Fibroblast of skin of abdomen (primary cell): ENCODE data around the gene CD96.

Source experiments
- DNase-seq: peaks from one replicate; pipeline ENCODE4 v3.0.0-alpha.2; 2013

The CD96 gene

GRCh38 chr3:111681661-111682426 lies 139.8 kb downstream of the CD96 start:
- DNase-seq, result no peak

DNA sequence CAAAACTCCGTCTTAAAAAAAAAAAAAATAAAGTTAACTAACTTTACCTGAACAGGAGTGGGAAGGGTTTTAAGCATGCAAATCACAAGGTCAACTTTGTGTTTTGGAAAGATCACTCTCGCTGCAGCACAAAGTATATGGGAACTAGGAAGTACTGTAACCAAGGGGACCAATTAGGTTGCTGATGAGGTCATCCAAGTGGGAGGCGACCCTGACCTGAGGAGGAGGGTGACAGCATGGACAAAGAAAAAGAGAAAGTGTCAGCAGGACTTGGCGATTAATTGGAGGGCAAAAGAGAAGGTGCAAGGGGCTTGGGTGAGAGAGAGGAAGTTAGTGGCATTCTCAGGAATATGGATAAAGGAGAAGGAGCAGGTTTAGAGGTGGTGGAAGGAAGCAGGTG lies 142.6 kb downstream of the CD96 start:
- DNase-seq, result no peak

GRCh38 chr3:111688190-111688800 lies 146.3 kb downstream of the CD96 start:
- no peak for DNase-seq

GRCh38 chr3:111690242-111690641 lies 148.2 kb downstream of the CD96 start:
- DNase-seq, result peak; percentile 73

- DNase-seq, result peak; percentile 58
Measured at GRCh38 chr3:111691293-111691909, 149.4 kb downstream of the CD96 start.

DNA sequence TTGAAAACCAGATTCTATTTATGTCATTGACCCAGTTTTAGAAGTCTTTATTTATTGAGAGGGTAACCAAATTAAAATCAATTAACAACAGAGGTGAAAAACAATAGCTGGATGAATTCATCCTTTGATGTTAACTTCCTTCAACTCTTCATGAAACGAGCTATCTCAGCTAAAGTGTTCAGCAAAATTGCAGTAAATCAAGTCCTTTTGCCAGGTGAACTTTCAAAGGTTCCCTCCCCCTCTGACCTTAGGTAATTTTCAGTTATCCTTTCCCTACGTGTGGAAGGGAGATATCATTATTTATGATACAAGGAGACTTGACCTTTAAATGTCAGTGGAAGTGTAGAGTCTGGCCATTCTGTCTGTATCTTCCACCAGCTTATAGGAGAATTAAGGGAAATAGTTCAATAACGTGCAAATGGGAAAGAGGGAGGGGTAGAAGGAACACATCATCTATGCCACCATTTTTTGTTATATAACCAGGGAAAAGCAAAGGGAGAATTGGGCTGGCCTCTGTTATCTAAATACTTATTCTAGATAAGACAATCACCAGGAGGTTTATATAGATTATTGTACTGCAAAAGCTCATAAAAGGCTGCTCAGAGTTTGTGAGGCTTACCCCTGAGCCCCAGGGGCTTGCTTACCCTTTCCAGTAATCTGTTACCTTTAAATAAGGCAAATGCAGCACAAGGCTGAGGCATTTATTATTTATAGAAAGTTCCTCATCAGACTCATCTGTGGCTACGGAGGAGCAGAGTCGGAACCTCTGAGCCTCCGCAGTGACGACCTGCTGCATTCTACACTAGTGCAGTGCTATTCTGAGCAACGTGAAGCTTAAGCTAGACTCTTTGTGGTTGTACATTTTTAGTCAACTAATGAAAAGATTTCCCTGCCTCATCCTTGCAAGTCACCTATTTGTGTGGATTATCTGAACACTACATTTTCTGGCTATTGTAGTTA lies 150.9 kb downstream of the CD96 start:
- no peak for DNase-seq

- no peak for DNase-seq
Measured at GRCh38 chr3:111694471-111694870, 152.5 kb downstream of the CD96 start.

GRCh38 chr3:111695636-111696117 lies 153.7 kb downstream of the CD96 start:
- DNase-seq, result peak; percentile 86

- no peak for DNase-seq
Measured at GRCh38 chr3:111700054-111700453, 158.1 kb downstream of the CD96 start.

DNA sequence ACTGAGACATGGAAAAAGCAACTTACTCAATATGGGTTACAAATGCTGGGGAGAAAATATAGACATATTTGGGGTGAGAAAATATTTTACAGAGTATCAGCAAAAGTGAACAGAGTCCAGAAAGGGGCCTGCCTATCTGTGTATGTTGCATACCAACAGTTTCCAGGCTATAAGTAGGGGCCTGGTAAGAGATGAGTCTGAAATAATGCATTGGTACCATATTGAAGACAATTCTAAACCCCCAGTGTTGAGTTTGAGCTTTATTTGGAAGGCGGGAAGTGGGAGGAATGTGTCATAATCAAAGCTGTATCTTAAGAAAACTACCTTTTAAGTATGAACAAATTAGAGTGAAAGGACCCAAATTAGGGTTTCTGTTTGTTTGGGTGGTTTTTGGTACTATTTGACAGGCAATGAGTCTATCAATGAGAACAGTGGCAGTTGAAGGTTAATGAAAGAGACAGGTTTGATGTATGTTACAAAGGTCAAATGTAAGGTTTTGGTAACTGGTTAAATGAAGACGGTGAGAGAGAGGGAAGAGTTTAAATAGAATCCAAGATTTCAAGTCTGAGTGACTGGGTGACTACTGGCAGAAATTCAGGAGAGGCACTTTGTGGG lies 159.4 kb downstream of the CD96 start:
- DNase-seq, result no peak
